ENCODE results near the gene BAZ2B.
A peak's percentile ranks its signal among the peaks of the same experiment; 100 is the strongest.
"Not testable (repeated sequence)": the region's sequence is repeated elsewhere in the genome, so short reads cannot be mapped to it uniquely, and the experiment has no call there.

The BAZ2B gene

DNA sequence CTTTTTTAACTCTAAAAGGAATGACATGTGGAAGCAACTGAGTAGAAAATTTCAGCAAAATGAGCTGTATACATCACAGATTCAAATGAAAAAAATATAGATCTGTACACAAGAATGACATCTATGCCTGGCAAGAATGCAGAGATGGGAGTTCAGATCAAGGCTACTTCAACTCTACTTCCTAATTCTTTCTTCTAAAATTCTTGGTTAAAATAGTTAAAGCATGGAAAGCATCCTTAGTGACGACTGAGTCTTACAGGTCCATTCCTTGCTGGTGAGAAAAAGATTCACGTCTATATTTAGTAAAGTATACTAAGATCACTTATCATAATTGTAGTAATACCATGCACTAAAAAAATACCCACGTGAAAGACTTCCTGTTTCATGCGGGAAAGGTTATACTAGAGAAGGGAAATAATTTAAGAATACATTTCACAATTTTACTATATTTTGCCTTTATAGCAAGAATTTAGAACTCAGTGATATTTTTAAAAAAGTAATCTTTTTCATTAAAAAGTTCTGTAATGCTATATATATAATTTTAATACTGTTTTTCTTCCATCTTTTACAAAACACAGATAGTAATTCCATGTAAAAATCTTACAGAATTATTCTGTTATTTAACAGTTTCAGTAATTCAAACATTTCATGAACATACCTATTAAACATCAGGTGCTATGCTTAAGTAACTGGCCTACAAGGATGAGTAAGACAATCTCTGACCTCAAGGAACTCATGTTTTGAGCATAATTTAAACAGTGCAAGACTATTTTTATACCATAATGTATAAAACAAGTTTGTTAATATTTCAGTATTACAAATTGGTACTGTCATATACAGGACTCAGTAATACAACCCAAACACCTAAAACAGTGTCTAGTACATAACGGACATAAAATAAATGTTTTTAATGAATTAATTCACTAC lies 159.6 kb downstream of the BAZ2B start:
- peak; percentile 92 for FAIRE-seq

- FAIRE-seq = no peak
These were observed 160.9 kb downstream of the BAZ2B start for GRCh38 chr2:159455330-159455918.

DNA sequence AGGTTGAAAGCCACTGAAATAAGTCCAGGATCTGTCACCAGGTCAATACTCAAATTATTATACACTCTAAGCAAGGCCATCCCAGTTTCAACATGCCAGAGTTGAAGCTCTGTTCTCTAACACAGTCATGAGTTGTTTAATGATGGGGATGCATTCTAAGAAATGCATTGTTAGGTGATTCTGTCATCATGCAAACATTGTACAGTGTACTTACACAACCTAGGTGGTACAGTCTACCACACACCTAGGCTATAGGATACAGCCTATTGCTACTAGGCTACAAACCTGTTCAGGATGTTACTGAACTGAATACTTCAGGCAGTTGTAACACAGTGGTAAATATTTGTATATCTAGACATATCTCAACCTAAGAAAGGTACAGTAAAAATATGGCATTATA lies 162.2 kb downstream of the BAZ2B start:
- no peak for FAIRE-seq

- FAIRE-seq = no peak
These were observed 166.2 kb downstream of the BAZ2B start for GRCh38 chr2:159450180-159450579.

DNA sequence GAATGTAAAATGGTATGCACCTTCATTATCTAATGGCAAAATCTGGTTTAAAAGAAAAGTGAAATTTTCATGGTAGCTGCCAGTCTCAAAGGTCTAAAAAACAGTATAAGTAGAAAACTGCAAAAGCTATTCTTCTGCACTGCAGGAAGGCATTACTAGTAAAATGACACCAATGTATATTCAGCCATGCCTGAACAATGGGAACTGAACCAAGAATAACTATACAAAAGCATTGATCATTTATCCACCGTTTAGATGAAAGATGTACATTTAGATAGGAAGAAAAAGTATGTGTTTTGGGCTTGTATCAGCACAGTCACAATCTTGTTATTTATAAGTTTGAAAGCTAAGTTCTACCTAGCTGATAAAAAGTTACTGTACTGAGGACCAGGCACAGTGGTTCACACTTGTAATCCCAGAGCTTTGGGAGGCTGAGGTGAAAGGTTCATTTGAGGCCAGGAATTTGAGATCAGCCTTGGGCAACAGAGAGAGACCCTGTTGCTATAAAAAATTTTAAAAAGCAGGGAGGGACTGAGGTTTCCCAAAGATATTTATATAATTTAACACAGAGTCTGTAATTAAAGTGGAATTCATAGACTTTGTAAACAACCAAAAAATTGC lies 166.7 kb downstream of the BAZ2B start:
- no peak for FAIRE-seq

DNA sequence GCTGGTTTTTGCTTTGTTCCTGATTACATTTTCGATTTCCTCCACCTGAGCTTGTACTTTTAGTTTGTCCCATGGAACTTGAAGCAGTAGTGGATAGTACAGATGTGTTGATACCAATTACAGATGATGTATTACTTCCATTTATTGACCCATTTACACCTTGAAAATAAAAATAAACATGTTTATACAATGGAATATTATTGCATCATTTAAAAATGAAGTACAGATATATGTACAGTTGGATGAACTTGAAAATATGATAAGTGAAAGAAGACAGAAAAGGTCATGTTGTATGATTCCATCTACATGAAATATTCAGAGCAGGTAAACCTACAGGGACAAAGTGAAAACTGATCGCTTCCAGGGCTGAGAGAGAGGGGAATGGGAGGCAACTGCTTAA lies 169.5 kb downstream of the BAZ2B start:
- FAIRE-seq = no peak

DNA sequence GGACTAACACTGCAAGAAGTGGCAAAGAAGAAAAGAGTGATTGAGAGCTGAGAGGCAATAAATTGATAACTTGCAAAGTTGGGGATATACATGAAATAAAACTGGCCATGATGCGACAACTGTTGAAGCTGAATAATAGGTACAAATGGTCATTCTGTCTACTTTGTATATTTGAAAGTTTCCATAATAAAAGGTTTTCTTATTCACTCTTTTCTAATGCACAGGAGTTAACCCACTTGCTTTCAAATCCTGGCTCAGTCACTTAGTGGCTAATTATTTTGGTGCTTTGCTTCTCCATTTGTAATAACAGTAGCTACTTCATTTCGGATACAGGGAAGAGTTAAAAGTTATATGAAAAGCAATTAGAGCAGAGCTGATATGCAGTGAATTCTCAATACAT lies 170.1 kb downstream of the BAZ2B start:
- no peak for FAIRE-seq

GRCh38 chr2:159445307-159445706 lies 171.0 kb downstream of the BAZ2B start:
- FAIRE-seq = no peak

- FAIRE-seq = no peak
These were observed 171.6 kb downstream of the BAZ2B start for GRCh38 chr2:159444754-159445153.

GRCh38 chr2:159442159-159442852 lies 174.0 kb downstream of the BAZ2B start:
- no peak for FAIRE-seq

GRCh38 chr2:159441182-159441581 lies 175.2 kb downstream of the BAZ2B start:
- FAIRE-seq = no peak

GRCh38 chr2:159439421-159439820 lies 176.9 kb downstream of the BAZ2B start:
- no peak for FAIRE-seq

DNA sequence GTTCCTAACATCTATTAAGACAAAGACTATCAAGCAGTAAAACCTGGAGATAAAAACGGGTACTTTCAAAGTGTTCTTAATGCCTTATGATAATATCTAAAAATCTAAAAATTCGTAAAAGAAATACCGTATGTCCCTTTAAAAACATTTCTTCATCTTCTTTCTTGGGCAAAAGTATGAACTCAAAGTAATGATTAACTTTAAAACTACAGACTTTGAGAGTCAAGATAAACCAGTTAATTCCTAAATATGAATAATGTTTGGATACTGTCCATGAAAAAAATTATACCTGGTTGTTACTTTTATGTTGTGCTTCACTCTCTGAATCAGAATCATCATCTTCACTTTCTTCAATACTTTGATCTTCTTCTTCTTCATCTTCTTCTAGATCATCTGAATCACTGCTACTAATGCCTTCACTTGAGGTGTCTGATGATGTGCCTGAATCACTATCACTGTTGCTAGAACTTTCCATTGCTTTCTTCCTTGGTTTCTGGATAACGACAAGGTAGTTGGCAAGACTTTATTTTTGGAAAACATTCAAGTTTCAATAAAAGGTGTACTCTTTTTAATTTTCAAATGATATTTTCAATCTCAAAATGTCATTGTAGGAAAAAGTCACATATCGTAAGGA lies 177.5 kb downstream of the BAZ2B start:
- FAIRE-seq = peak; percentile 90

- FAIRE-seq = no peak
These were observed 178.1 kb downstream of the BAZ2B start for GRCh38 chr2:159438284-159438683.

GRCh38 chr2:159432610-159433009 lies 183.7 kb downstream of the BAZ2B start:
- no peak for FAIRE-seq

GRCh38 chr2:159427048-159427447 lies 189.3 kb downstream of the BAZ2B start:
- FAIRE-seq = no peak

GRCh38 chr2:159419403-159419802 lies 196.9 kb downstream of the BAZ2B start:
- FAIRE-seq = no peak

- no peak for FAIRE-seq
These were observed 204.9 kb downstream of the BAZ2B start for GRCh38 chr2:159411460-159411859.

- no peak for FAIRE-seq
These were observed 206.1 kb downstream of the BAZ2B start for GRCh38 chr2:159410276-159410675.

GRCh38 chr2:159409116-159409800 lies 207.1 kb downstream of the BAZ2B start:
- peak; percentile 86 for FAIRE-seq

DNA sequence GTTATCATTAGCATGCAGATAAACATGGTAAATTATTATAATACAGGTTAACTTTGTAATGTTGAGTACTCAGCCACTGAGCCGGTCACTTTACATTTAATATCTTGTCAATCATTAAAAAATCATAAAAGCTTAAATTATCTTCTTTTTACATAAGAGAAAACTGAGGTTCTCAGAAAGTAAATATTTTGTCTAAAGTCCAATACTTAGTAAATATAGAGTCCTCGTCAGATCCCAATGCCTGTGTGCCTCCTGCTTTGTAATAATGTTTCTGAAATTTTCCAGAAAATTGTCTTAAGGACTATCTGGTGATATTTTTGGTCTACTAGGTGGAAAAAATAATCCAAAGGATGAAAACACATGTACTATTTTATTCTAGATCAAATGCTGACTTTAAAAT lies 213.6 kb downstream of the BAZ2B start:
- FAIRE-seq = peak; percentile 88

GRCh38 chr2:159402160-159402559 lies 214.2 kb downstream of the BAZ2B start:
- FAIRE-seq = not testable (repeated sequence)
